Tibial artery (tissue), 4 donors: ENCODE results near the gene SPEN.
A peak's percentile ranks its signal among the peaks of the same experiment; 100 is the strongest.

Source experiments
- DNase-seq, 2 donors: peaks; one replicate each; pipeline ENCODE4 v3.0.0-alpha.2; 2019
- H3K27ac ChIP-seq, 2 donors: fragments of 200-600 bp; sonication (generic) in 1 of 2; 1 replicate in 1 of 2; 2 replicates in 1 of 2; pipeline ENCODE4 v1.5.1; 2018 to 2019; ENCODE audit warnings: mild to moderate bottlenecking in 1 of 2
- H3K27me3 ChIP-seq, 2 donors: fragments of 200-600 bp; sonication (generic) in 1 of 2; one replicate each; pipeline versions ENCODE4 v1.5.1 to v1.6.0; 2016 to 2019
- H3K36me3 ChIP-seq, 3 donors: fragments of 200-600 bp; sonication (generic) in 2 of 3; one replicate each; pipeline ENCODE4 v1.5.1; 2016 to 2019; ENCODE audit warnings: mild to moderate bottlenecking in 2 of 3
- H3K4me1 ChIP-seq, 4 donors: fragments of 200-600 bp; sonication (generic) in 2 of 4; 1 replicate in 3 of 4; 2 replicates in 1 of 4; pipeline ENCODE4 v1.5.1; 2016 to 2019
- H3K4me3 ChIP-seq, 2 donors: fragments of 200-600 bp; sonication (generic) in 1 of 2; 1 replicate in 1 of 2; 2 replicates in 1 of 2; pipeline ENCODE4 v1.5.1; 2018 to 2019; ENCODE audit warnings: mild to moderate bottlenecking in 2 of 2
- H3K9me3 ChIP-seq, 3 donors: fragments of 200-600 bp; sonication (generic) in 1 of 3; one replicate each; pipeline ENCODE4 v1.5.1; 2016 to 2019
- CTCF ChIP-seq, 2 experiments: fragments of 200-600 bp in 1 of 2; fragments of 450-650 bp in 1 of 2; IDR thresholded peaks; one replicate each; pipeline ENCODE4 v1.5.1; 2017 to 2019; ENCODE audit warnings: antibody characterized with exemption in 2 of 2, mild to moderate bottlenecking in 1 of 2, moderate library complexity in 1 of 2
- intact Hi-C: fragments of 100-400 bp; cut with DNase I; formaldehyde crosslinking; loops from one replicate; pipeline ENCODE4 v1.15.0; 2023; ENCODE audit warnings: low total_unique reads

SPEN gene

GRCh38 chr1:15938628-15939161 is 91.2 kb downstream of the SPEN start:
- peaks cover 93 to 100% (median 96%) of the 10 kb centered on the region in 3 donors for H3K36me3 ChIP-seq
- no peaks in the 10 kb centered on the region for H3K9me3 ChIP-seq
- no peak overlapping the region for H3K4me3 ChIP-seq
- no peak for DNase-seq
- peaks cover 0 to 17% (median 6%) of the 10 kb centered on the region in 4 donors for H3K4me1 ChIP-seq
- no peak for TF ChIP-seq CTCF (IDR thresholded peaks at IDR 0.05)
- peak overlapping the region; percentile 34 to 59 for H3K27ac ChIP-seq
- no peaks in the 10 kb centered on the region for H3K27me3 ChIP-seq
- intact Hi-C loops, result no loop called here

GRCh38 chr1:15939181-15940109 is 91.9 kb downstream of the SPEN start:
- no peaks in the 10 kb centered on the region for H3K27me3 ChIP-seq
- no peak overlapping the region for H3K4me3 ChIP-seq
- no peak for TF ChIP-seq CTCF (IDR thresholded peaks at IDR 0.05)
- peaks cover 93 to 100% (median 96%) of the 10 kb centered on the region in 3 donors for H3K36me3 ChIP-seq
- intact Hi-C loops, result loop anchor here (10.0 kb wide), 1 partner anchor 45 kb away; no protein-coding TSS in a partner anchor
- peaks cover 0 to 17% (median 6%) of the 10 kb centered on the region in 4 donors for H3K4me1 ChIP-seq
- H3K27ac ChIP-seq, result peak overlapping the region; percentile 34 to 59
- no peaks in the 10 kb centered on the region for H3K9me3 ChIP-seq
- no peak for DNase-seq

- peak overlapping the region; percentile 24 to 40 for H3K27ac ChIP-seq
- no peaks in the 10 kb centered on the region for H3K27me3 ChIP-seq
- no peak overlapping the region for H3K4me3 ChIP-seq
- intact Hi-C loops, result loop anchor here (10.0 kb wide), 1 partner anchor 46 kb away; no protein-coding TSS in a partner anchor
- no peak for DNase-seq
- peaks cover 91 to 100% (median 96%) of the 10 kb centered on the region in 3 donors for H3K36me3 ChIP-seq
- TF ChIP-seq CTCF (IDR thresholded peaks at IDR 0.05), result no peak
- no peaks in the 10 kb centered on the region for H3K9me3 ChIP-seq
- H3K4me1 ChIP-seq, result peaks cover 0 to 17% (median 6%) of the 10 kb centered on the region in 4 donors
These were observed 92.9 kb downstream of the SPEN start for GRCh38 chr1:15940110-15941043.

DNA sequence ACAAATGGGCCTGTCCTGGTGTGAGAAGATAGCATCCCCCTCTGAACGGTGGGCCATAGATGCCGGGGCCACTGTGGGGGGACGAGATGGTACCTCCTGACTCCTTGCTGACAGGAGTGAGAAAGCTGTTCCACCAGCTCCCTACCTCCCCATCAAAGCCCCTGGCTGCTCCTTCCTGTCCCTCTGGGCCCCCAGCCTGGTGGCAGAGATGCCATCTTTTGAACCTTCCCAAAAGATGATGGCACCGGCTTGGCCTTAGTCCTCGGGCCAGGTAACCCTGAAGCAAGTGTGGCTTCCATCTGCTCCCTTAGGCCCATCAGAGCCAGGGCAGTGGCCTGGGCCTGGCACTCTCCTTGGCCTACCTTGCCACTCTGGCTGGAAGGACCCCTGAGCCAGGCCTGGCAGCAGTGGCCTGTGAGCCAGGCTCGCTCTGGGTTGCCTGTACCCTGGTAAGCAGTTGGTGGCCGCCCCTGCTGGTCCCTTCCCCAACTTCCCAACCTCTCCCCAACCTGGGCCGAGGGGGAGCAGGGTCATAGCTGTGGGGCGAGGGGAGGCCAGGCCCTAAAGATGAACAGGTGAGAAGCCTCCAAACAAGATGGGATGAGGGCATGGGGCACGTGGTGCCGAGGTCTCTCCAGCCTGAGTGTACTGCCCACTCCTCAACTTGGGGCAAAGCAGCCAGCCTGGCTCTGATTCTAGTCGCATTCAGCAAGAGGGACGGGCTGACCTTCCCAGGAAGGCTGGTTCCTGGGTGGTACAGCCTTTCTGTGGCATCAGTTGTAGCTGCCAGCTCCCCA is 93.7 kb downstream of the SPEN start:
- Histone ChIP-seq H3K27ac (peak overlapping the region; percentile 24 to 40), H3K27me3 (no peaks in the 10 kb centered on the region), H3K4me3 (no peak overlapping the region), H3K9me3 (no peaks in the 10 kb centered on the region), H3K4me1 (peaks cover 0 to 20% (median 6%) of the 10 kb centered on the region in 4 donors), H3K36me3 (peaks cover 82 to 100% (median 96%) of the 10 kb centered on the region in 3 donors)
- no peak for DNase-seq
- TF ChIP-seq CTCF (IDR thresholded peaks at IDR 0.05), result no peak
- intact Hi-C loops, result loop anchor here (10.0 kb wide), 1 partner anchor 46 kb away; no protein-coding TSS in a partner anchor
